HepG2 (cell line): Measurements from ENCODE around the gene NDUFAF8. TPM values are rescaled to one million over a fixed set of nuclear protein-coding genes. Genes with fewer than 3 reads are reported as not detected.
A peak's percentile ranks its signal among the peaks of the same experiment; 100 is the strongest.

Experiments
- KDM3A ChIP-seq: IDR thresholded peaks from 2 replicates; pipeline ENCODE4 v1.6.1; 2018; ENCODE audit warnings: low read depth, missing compliant biosample characterization
- MTF1 ChIP-seq: sonication (generic); formaldehyde crosslinking; IDR thresholded peaks from 2 replicates; pipeline ENCODE4 v1.5.0; 2020; ENCODE audit warnings: missing genetic modification reagents
- NRL ChIP-seq: sonication (generic); formaldehyde crosslinking; IDR thresholded peaks from 2 replicates; pipeline ENCODE4 v1.5.0; 2020; ENCODE audit warnings: missing genetic modification reagents, mild to moderate bottlenecking, moderate library complexity, borderline replicate concordance
- PAF1 ChIP-seq: IDR thresholded peaks from 2 replicates; pipeline ENCODE4 v1.6.1; 2016; ENCODE audit warnings: missing genetic modification reagents, missing compliant biosample characterization
- POLR2G ChIP-seq: fragments of 200-400 bp; formaldehyde crosslinking; IDR thresholded peaks from 2 replicates; pipeline ENCODE4 v1.6.1; 2018; ENCODE audit warnings: mild to moderate bottlenecking, low read depth, low read length, moderate library complexity
- SP1 ChIP-seq, 2 experiments: fragments of 450-650 bp in 1 of 2; sonication (generic) in 1 of 2; formaldehyde crosslinking in 1 of 2; IDR thresholded peaks; 2 replicates each; pipeline versions ENCODE4 v1.4.0 to v1.6.1; 2016 to 2020; ENCODE audit warnings: missing genetic modification reagents in 1 of 2
- XRCC5 ChIP-seq: fragments of 200-400 bp; formaldehyde crosslinking; optimal IDR thresholded peaks from 2 replicates; pipeline ENCODE3; 2017; ENCODE audit warnings: mild to moderate bottlenecking, low read length
- ZBTB20 ChIP-seq: sonication (generic); formaldehyde crosslinking; IDR thresholded peaks from 2 replicates; pipeline ENCODE4 v1.8.1; 2023; ENCODE audit warnings: missing genetic modification reagents, low read depth, mild to moderate bottlenecking, borderline replicate concordance
- ZC3H13 ChIP-seq: sonication (generic); formaldehyde crosslinking; IDR thresholded peaks from 2 replicates; pipeline ENCODE4 v1.8.1; 2023; ENCODE audit warnings: mild to moderate bottlenecking, missing genetic modification reagents, moderate library complexity
- ZNF496 ChIP-seq: sonication (generic); formaldehyde crosslinking; IDR thresholded peaks from 2 replicates; pipeline ENCODE4 v1.8.1; 2023; ENCODE audit warnings: mild to moderate bottlenecking, moderate library complexity, missing genetic modification reagents; ENCODE audit not compliant: insufficient replicate concordance
- ZNF501 ChIP-seq: sonication (generic); formaldehyde crosslinking; IDR thresholded peaks from 2 replicates; pipeline ENCODE4 v1.5.1; 2020; ENCODE audit warnings: mild to moderate bottlenecking, moderate library complexity, missing genetic modification reagents
- ZNF614 ChIP-seq: IDR thresholded peaks from 2 replicates; pipeline ENCODE4 v1.6.1; 2018; ENCODE audit warnings: missing biosample characterization, missing genetic modification reagents, inconsistent platforms, borderline replicate concordance
- polyA plus RNA-seq, 8 experiments: library from polyadenylated mRNA; depleted of rRNA in 3 of 8; stranded (reverse) in 7 of 8; unstranded in 1 of 8; fragments of >200 nt; fragmentation: Illumina TruSeq in 4 of 8; extraction: Trizol in 4 of 8; gene quantifications; 2 replicates each; pipeline versions ENCODE4 v1.2.1 to v1.2.3, GENCODE V29; 2011 to 2016; ENCODE audit warnings: low read depth in 4 of 8, missing spikeins in 1 of 8, mixed read lengths in 1 of 8; ENCODE audit not compliant: insufficient read depth in 1 of 8
- total RNA-seq, 5 experiments: library from RNA; depleted of rRNA; stranded (reverse); fragments of >200 nt; fragmentation: Illumina TruSeq; extraction: Trizol; gene quantifications; 2 replicates each; pipeline ENCODE4 v1.2.3, GENCODE V29; 2016; ENCODE audit warnings: low read depth in 1 of 5
- TF ChIP-seq, protein P1 (sequence below): sonication (generic); formaldehyde crosslinking; IDR thresholded peaks from 2 replicates; pipeline ENCODE4 v1.5.0; 2020; ENCODE audit warnings: missing genetic modification reagents
- TF ChIP-seq, protein P2 (sequence below): sonication (generic); formaldehyde crosslinking; IDR thresholded peaks from 2 replicates; pipeline ENCODE4 v1.4.0; 2020; ENCODE audit warnings: mild to moderate bottlenecking, missing genetic modification reagents
- TF ChIP-seq, protein P3 (sequence below): sonication (generic); formaldehyde crosslinking; IDR thresholded peaks from 2 replicates; pipeline ENCODE4 v1.4.0; 2020; ENCODE audit warnings: missing genetic modification reagents, low read depth, mild to moderate bottlenecking, borderline replicate concordance
- TF ChIP-seq, protein P4 (sequence below): sonication (generic); formaldehyde crosslinking; IDR thresholded peaks from 2 replicates; pipeline ENCODE4 v1.4.0; 2020; ENCODE audit warnings: missing genetic modification reagents

The NDUFAF8 gene
- total and polyA plus RNA-seq, 2 of the 13 experiments (the other 11 are each of a cell fraction or from before 2014, with no cell fraction given), result 75.6 to 233 TPM

DNA sequence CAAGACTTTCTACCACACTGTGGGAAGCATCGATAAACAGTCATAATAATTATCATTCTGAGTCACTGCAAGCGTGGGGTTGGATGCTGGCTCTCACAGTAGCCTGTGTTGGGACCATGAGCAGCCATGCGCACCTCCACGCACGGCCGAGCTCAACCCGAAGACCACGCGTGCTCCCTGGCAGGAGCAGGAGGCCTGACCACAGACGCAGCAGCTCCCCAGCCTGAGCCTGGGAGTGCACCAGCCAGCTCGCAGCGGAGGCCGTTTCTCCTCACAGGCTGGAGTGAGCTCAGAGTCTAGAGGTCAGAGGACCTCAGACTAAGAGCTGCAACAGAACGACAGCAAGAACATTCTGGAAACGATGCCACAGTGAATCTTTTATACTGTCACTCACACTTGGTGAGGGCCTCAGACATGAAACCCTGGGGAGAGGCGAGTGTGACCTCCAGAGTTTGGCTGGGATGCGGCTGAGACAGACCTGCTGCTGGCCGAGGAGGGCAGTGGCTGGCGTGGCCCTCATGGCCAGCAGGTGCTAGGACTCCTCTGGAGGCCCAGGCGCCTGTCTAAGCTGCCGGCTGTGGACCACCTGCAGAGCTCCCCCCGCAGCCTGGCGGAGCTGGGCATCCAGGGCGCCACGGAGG, 6.0 kb downstream of the NDUFAF8 start (continued):
- TF ChIP-seq, protein P1, sequence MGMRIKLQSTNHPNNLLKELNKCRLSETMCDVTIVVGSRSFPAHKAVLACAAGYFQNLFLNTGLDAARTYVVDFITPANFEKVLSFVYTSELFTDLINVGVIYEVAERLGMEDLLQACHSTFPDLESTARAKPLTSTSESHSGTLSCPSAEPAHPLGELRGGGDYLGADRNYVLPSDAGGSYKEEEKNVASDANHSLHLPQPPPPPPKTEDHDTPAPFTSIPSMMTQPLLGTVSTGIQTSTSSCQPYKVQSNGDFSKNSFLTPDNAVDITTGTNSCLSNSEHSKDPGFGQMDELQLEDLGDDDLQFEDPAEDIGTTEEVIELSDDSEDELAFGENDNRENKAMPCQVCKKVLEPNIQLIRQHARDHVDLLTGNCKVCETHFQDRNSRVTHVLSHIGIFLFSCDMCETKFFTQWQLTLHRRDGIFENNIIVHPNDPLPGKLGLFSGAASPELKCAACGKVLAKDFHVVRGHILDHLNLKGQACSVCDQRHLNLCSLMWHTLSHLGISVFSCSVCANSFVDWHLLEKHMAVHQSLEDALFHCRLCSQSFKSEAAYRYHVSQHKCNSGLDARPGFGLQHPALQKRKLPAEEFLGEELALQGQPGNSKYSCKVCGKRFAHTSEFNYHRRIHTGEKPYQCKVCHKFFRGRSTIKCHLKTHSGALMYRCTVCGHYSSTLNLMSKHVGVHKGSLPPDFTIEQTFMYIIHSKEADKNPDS (CRISPR knock-in tag), result 0 out of 2 replicates have a peak, but pooled peaks have one; percentile 46
- TF ChIP-seq, protein P2, sequence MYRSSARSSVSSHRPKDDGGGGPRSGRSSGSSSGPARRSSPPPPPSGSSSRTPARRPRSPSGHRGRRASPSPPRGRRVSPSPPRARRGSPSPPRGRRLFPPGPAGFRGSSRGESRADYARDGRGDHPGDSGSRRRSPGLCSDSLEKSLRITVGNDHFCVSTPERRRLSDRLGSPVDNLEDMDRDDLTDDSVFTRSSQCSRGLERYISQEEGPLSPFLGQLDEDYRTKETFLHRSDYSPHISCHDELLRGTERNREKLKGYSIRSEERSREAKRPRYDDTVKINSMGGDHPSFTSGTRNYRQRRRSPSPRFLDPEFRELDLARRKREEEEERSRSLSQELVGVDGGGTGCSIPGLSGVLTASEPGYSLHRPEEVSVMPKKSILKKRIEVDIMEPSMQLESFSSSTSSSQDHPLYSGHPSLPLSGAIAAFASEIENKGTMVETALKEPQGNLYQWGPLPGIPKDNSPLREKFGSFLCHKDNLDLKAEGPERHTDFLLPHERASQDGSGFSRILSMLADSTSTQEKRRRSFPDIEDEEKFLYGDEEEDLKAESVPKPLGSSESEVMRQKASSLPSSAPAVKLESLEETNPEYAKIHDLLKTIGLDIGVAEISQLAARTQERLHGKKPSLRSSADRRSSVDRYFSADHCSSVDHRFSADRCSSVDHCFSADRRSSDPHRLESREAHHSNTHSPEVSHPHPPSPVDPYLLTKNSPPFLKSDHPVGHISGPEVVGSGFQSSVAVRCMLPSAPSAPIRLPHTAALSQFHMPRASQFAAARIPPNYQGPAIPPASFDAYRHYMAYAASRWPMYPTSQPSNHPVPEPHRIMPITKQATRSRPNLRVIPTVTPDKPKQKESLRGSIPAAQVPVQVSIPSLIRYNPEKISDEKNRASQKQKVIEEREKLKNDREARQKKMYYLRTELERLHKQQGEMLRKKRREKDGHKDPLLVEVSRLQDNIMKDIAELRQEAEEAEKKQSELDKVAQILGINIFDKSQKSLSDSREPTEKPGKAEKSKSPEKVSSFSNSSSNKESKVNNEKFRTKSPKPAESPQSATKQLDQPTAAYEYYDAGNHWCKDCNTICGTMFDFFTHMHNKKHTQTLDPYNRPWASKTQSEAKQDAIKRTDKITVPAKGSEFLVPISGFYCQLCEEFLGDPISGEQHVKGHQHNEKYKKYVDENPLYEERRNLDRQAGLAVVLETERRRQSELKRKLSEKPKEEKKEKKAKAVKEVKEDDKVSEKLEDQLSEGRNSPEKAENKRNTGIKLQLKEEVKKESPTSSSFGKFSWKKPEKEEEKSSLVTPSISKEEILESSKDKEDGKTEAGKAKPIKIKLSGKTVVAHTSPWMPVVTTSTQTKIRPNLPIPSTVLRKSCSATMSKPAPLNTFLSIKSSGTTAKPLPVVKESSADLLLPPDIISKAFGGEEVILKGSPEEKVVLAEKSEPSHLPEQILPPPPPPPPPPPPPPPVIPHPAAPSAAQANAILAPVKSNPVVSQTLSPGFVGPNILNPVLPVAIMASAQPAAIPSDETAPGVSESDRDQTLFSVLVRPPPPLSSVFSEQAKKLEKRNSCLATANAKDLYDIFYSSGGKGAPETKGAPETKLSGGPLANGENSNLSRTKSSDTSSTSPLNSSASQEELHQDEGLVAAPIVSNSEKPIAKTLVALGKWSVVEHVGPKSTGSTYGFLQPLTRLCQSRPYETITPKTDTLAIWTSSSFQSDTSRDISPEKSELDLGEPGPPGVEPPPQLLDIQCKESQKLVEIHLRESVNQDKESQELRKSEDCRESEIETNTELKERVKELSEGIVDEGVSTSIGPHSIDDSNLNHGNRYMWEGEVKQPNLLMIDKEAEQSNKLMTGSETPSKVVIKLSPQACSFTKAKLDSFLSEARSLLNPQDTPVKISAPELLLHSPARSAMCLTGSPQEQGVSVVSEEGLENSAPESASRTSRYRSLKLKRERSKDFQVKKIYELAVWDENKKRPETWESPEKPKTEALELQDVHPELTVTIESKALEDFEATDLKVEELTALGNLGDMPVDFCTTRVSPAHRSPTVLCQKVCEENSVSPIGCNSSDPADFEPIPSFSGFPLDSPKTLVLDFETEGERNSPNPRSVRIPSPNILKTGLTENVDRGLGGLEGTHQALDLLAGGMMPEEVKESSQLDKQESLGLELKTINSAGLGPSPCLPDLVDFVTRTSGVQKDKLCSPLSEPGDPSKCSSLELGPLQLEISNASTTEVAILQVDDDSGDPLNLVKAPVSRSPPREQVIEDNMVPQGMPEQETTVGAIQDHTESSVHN (CRISPR knock-in tag), result peak; percentile 91
- TF ChIP-seq ZBTB20, result no peak
- TF ChIP-seq, protein P3, sequence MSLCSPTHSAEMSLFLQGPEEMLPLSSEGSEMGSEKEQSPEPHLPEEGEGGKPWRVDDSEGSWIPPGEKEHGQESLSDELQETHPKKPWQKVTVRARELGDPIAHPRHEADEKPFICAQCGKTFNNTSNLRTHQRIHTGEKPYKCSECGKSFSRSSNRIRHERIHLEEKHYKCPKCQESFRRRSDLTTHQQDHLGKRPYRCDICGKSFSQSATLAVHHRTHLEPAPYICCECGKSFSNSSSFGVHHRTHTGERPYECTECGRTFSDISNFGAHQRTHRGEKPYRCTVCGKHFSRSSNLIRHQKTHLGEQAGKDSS (CRISPR knock-in tag), result peak; percentile 85; the same call in 1 of the 2 replicates
- no peak for TF ChIP-seq SP1 (IDR thresholded peaks at IDR 0.05)
- TF ChIP-seq SP1 (CRISPR knock-in tag; IDR thresholded peaks at IDR 0.05), result 0 out of 2 replicates have a peak, but pooled peaks have one; percentile 8
- TF ChIP-seq XRCC5, result peak; percentile 51
- TF ChIP-seq NRL (CRISPR knock-in tag), result peak; percentile 9; the same call in 1 of the 2 replicates
- 0 out of 2 replicates have a peak, but pooled peaks have one; percentile 22 for TF ChIP-seq ZNF614 (CRISPR knock-in tag)
- TF ChIP-seq MTF1 (CRISPR knock-in tag), result no peak
- TF ChIP-seq ZNF496 (CRISPR knock-in tag), result no peak
- peak; percentile 86 for TF ChIP-seq ZC3H13 (CRISPR knock-in tag)
- TF ChIP-seq ZNF501 (CRISPR knock-in tag), result peak; percentile 65; the same call in 1 of the 2 replicates
- peak; percentile 5; the same call in 1 of the 2 replicates for TF ChIP-seq POLR2G
- TF ChIP-seq PAF1 (CRISPR knock-in tag), result peak; percentile 97
- peak; percentile 40; the same call in 1 of the 2 replicates for TF ChIP-seq KDM3A (CRISPR knock-in tag)
- TF ChIP-seq, protein P4, sequence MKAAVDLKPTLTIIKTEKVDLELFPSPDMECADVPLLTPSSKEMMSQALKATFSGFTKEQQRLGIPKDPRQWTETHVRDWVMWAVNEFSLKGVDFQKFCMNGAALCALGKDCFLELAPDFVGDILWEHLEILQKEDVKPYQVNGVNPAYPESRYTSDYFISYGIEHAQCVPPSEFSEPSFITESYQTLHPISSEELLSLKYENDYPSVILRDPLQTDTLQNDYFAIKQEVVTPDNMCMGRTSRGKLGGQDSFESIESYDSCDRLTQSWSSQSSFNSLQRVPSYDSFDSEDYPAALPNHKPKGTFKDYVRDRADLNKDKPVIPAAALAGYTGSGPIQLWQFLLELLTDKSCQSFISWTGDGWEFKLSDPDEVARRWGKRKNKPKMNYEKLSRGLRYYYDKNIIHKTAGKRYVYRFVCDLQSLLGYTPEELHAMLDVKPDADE (CRISPR knock-in tag), result no peak
